ENCODE data around the gene GNAI1.

The GNAI1 gene

DNA sequence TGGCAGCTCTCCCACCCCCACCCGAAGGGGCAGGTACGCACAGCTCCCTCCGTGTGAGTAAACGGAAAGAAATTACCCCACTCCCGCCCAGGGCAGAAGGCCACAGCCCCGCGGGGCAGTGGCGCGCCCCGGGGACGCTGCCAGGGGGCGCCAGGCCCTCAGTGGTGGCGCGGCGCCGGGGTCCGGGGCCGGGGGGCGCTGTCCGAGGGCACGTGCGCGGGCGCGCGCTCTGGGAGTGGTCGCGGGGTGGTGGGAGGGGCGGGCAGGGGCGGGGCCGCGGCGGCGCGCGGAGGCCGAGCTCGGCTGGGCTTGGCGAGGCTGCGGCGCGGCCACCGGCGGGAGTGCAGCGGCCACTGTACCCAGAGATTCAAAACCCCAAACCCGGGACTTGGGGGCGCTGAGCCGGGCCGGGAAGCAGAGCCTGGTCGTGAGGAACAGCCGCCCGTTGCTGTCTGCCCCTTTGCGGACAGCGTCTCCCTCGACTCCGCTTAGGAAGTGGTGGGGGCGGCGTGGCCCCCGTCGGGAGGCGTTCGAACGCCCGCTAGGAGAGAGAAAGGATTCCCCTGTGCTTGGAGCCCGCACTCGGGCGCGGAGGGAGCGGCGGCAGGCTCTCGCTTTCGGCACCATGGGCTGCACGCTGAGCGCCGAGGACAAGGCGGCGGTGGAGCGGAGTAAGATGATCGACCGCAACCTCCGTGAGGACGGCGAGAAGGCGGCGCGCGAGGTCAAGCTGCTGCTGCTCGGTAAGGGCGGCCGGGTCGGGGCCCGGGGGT is at the start of gene GNAI1:
Gene GNAI1 (plus strand): TSS at position 296 of the 773 bp plus-strand sequence. CDS start 330 bp downstream, at position 626.
- DNase-seq (ENCODE audit: insufficient read length, low spot score) (peak; percentile 48), FAIRE-seq (peak; percentile 68)

GRCh38 chr7:80087051-80087770 is 47.4 kb upstream of the GNAI1 start:
- FAIRE-seq (no peak), DNase-seq (ENCODE audit: insufficient read length, low spot score) (no peak)

- DNase-seq (ENCODE audit: insufficient read length, low spot score) (no peak), FAIRE-seq (no peak)
Measured at GRCh38 chr7:80087771-80088170, 46.9 kb upstream of the GNAI1 start.

DNA sequence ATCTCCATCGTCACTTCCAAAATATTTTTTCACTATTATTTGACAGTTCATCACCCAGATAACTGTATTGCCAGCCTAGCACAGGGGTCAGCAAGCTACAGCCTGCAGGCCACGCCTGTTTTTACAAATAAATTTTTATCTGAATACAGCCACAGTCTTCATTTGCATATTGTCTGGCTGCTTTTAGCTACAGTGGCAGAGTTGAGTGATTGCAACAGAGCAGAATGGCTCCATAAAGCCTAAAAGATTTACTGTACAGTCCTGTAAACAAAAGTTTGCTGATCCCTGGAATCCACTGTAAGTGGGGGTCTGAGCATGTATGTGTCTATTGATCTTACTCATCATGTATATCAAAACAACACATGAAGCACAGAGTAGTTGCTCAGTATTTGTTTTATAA is 45.9 kb upstream of the GNAI1 start:
- FAIRE-seq, result no peak

DNA sequence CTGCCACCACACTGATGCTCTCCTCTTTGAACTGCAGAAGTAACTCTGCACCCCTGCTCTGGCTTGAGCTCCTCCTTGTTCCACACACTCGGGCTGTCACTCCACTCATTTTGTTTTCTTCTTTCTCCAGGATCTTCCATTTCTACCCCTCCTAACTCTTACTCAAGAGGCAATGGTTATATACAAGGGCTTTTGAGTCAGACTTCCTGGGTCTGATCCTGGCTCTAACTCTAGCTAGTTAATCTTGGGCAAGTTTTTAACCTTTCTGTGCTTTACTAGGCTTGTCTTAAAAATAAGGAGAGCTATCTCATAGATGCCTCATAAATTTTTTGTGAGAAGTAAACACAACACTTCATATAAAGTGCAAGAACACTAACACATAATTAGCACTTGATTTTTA is 45.3 kb upstream of the GNAI1 start:
- FAIRE-seq, result no peak
- DNase-seq (ENCODE audit: insufficient read length, low spot score), result no peak

More for the DNA sequence above, 45.9 kb upstream of the GNAI1 start:
- DNase-seq (ENCODE audit: insufficient read length, low spot score), result no peak

DNA sequence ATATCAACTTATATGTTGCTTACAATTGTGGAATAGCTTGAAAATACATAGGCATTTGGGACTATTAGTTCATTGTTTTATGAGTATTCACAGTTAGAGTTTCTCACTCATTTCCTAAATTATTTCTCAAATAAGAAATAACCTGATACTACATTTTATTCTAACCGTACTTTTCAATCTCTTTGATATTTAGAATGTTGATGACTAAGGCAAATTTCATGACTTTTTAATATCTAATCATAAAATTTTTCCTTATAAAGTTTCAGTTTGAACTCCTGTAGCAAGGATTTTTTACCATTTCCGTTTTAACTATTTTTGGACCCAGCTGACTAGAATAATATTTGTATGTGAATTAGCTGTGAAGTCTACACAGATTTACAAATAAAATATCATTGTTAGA is 41.3 kb upstream of the GNAI1 start:
- no peak for FAIRE-seq

DNA sequence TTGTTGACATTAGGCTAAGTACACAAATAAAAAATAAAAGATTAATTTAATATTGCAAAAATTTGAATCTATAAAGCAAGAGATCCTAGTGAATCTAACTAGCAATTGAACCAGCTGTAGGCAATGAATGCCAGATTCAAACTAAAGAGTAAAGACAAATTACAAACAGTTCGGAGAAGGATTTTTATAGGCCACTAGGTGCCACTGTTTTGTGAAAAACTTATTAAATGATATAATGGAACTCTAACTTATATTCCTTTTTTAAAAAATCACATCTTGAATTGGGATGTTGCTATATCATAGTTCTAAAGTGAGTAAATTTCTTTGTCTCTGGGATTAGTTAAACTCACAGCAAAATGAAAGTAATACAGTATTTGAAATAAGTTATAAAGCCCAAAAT is 39.1 kb upstream of the GNAI1 start:
- DNase-seq (ENCODE audit: insufficient read length, low spot score), result no peak
- FAIRE-seq, result no peak

More for the DNA sequence above, 41.3 kb upstream of the GNAI1 start:
- no peak for DNase-seq (ENCODE audit: insufficient read length, low spot score)

- FAIRE-seq, result no peak
- DNase-seq (ENCODE audit: insufficient read length, low spot score), result no peak
Measured at GRCh38 chr7:80097756-80098155, 36.9 kb upstream of the GNAI1 start.

GRCh38 chr7:80098795-80099194 is 35.8 kb upstream of the GNAI1 start:
- DNase-seq (ENCODE audit: insufficient read length, low spot score) (no peak), FAIRE-seq (no peak)

- no peak for DNase-seq (ENCODE audit: insufficient read length, low spot score)
- no peak for FAIRE-seq
Measured at GRCh38 chr7:80100254-80100653, 34.4 kb upstream of the GNAI1 start.

DNA sequence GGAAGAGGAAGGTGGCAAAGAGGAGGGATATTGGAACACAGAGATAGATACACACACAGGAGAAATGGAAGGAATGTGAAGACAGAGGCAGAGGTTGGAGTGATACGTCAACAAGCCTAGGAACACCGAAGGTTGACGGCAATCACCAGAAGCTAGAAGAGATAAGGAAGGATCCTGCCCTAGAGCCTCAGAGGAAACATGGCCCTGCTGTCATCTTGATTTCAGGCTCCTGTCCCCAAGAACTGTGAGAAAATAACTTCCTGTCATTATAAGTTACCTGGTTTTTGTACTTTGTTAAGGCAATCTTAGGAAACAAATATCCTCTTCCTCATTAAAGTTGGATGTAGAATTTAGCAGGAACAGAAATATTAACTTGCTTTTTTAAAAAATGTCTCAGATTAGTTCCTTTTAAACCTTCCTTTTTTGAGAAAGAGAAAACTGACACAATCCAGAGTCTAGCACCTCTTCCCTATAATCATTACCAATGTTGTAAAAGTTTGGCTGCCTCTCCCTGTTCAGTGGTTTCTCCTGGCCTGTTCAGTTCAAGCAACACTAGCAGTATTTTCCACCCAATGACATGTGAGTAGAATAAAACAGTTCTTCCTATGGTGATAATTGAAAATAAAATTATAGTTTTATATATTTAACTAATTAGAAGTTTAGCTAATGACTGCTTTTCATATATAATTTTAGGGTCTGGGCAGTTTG is 28.8 kb upstream of the GNAI1 start:
- DNase-seq (ENCODE audit: insufficient read length, low spot score) (no peak), FAIRE-seq (no peak)

- no peak for FAIRE-seq
- no peak for DNase-seq (ENCODE audit: insufficient read length, low spot score)
Measured at GRCh38 chr7:80106498-80107113, 28.0 kb upstream of the GNAI1 start.

DNA sequence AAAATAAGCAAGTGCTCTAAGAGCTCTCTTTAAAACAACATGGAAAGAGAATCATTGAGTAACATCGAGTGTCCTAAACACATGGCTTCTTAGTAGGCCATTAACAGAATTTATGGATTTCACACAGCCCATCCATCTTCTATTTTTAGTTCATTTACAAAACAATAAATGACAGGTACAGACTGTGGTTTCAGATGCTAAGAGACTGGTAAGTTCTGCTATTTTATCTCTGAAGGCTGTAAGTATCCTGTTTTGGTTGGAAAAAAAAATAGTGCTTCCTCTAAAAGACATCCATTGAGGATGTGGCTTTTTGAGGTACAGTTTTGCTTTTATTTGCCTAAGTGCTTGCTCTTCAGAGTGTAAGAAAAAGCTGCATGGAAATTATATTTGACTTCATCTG is 27.4 kb upstream of the GNAI1 start:
- FAIRE-seq (no peak), DNase-seq (ENCODE audit: insufficient read length, low spot score) (no peak)

GRCh38 chr7:80110376-80110775 is 24.3 kb upstream of the GNAI1 start:
- DNase-seq (ENCODE audit: insufficient read length, low spot score) (no peak), FAIRE-seq (no peak)

GRCh38 chr7:80114159-80114558 is 20.5 kb upstream of the GNAI1 start:
- FAIRE-seq (no peak), DNase-seq (ENCODE audit: insufficient read length, low spot score) (no peak)

- DNase-seq (ENCODE audit: insufficient read length, low spot score) (no peak), FAIRE-seq (no peak)
Measured at GRCh38 chr7:80124526-80125264, 9.9 kb upstream of the GNAI1 start.

- no peak for DNase-seq (ENCODE audit: insufficient read length, low spot score)
- no peak for FAIRE-seq
Measured at GRCh38 chr7:80127412-80128160, 7.0 kb upstream of the GNAI1 start.

- FAIRE-seq (no peak), DNase-seq (ENCODE audit: insufficient read length, low spot score) (no peak)
Measured at GRCh38 chr7:80128918-80129317, 5.7 kb upstream of the GNAI1 start.

DNA sequence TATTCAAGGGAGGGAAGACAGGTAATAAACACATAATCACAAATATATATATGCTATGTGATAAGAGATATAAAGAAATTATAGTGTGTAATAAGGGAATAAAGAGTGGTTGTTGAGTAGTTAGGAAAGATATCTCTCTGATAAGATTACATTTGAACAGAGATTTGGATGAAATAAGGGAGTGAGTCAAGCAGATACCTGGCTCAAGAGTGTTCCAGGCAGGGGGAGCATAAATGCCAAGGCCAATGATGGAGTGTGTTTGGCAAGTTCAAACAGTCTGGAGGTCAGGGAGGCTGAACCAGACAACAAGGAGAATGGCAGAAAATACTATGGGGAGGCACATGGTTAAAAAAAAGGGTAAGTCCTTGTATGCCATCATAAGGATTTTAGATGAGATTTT is 4.8 kb upstream of the GNAI1 start:
- no peak for FAIRE-seq
- no peak for DNase-seq (ENCODE audit: insufficient read length, low spot score)

Data from HTR-8/SVneo (cell line).